ENCODE results near the gene CPA4.
A peak's percentile ranks its signal among the peaks of the same experiment; 100 is the strongest.

The CPA4 gene

GRCh38 chr7:130356121-130356875, 63.3 kb downstream of the CPA4 start:
- no peak overlapping the region for H3K9ac ChIP-seq (ENCODE audit: low read depth, low read length)
- peaks cover 25% of the 10 kb centered on the region for H3K4me1 ChIP-seq (ENCODE audit: control insufficient read depth, insufficient read depth, low read length)
- no peaks in the 10 kb centered on the region for H3K9me3 ChIP-seq (ENCODE audit: control insufficient read depth, insufficient read depth, low read length)
- H3K27ac ChIP-seq (ENCODE audit: low read depth, low read length) = peak overlapping the region; percentile 70
- no peaks in the 10 kb centered on the region for H3K27me3 ChIP-seq (ENCODE audit: control insufficient read depth, insufficient read depth, low read length)
- peak overlapping the region; percentile 11; the same call in 1 of the 2 replicates for H3K4me3 ChIP-seq (ENCODE audit: low read depth, low read length)
- no peaks in the 10 kb centered on the region for H3K36me3 ChIP-seq (ENCODE audit: control insufficient read depth, insufficient read depth, low read length)

- Histone ChIP-seq H3K9me3 (ENCODE audit: control insufficient read depth, insufficient read depth, low read length) (no peaks in the 10 kb centered on the region), H3K4me1 (ENCODE audit: control insufficient read depth, insufficient read depth, low read length) (peaks cover 17% of the 10 kb centered on the region), H3K27ac (ENCODE audit: low read depth, low read length) (peak overlapping the region; percentile 70), H3K9ac (ENCODE audit: low read depth, low read length) (no peak overlapping the region), H3K4me3 (ENCODE audit: low read depth, low read length) (peak overlapping the region; percentile 11; the same call in 1 of the 2 replicates), H3K27me3 (ENCODE audit: control insufficient read depth, insufficient read depth, low read length) (no peaks in the 10 kb centered on the region), H3K36me3 (ENCODE audit: control insufficient read depth, insufficient read depth, low read length) (no peaks in the 10 kb centered on the region)
Observed at GRCh38 chr7:130356876-130357611, 64.1 kb downstream of the CPA4 start.

- peaks cover 14% of the 10 kb centered on the region for H3K4me1 ChIP-seq (ENCODE audit: control insufficient read depth, insufficient read depth, low read length)
- no peak overlapping the region for H3K9ac ChIP-seq (ENCODE audit: low read depth, low read length)
- H3K36me3 ChIP-seq (ENCODE audit: control insufficient read depth, insufficient read depth, low read length) = no peaks in the 10 kb centered on the region
- H3K9me3 ChIP-seq (ENCODE audit: control insufficient read depth, insufficient read depth, low read length) = no peaks in the 10 kb centered on the region
- H3K27me3 ChIP-seq (ENCODE audit: control insufficient read depth, insufficient read depth, low read length) = no peaks in the 10 kb centered on the region
- H3K4me3 ChIP-seq (ENCODE audit: low read depth, low read length) = no peak overlapping the region
- no peak overlapping the region for H3K27ac ChIP-seq (ENCODE audit: low read depth, low read length)
Observed at GRCh38 chr7:130358471-130358870, 65.5 kb downstream of the CPA4 start.

- Histone ChIP-seq H3K9me3 (ENCODE audit: control insufficient read depth, insufficient read depth, low read length) (no peaks in the 10 kb centered on the region), H3K27ac (ENCODE audit: low read depth, low read length) (no peak overlapping the region), H3K9ac (ENCODE audit: low read depth, low read length) (no peak overlapping the region), H3K27me3 (ENCODE audit: control insufficient read depth, insufficient read depth, low read length) (no peaks in the 10 kb centered on the region), H3K4me3 (ENCODE audit: low read depth, low read length) (no peak overlapping the region), H3K36me3 (ENCODE audit: control insufficient read depth, insufficient read depth, low read length) (no peaks in the 10 kb centered on the region), H3K4me1 (ENCODE audit: control insufficient read depth, insufficient read depth, low read length) (peaks cover 14% of the 10 kb centered on the region)
Observed at GRCh38 chr7:130359276-130359857, 66.4 kb downstream of the CPA4 start.

- H3K27ac ChIP-seq (ENCODE audit: low read depth, low read length) = no peak overlapping the region
- H3K9me3 ChIP-seq (ENCODE audit: control insufficient read depth, insufficient read depth, low read length) = no peaks in the 10 kb centered on the region
- no peak overlapping the region for H3K4me3 ChIP-seq (ENCODE audit: low read depth, low read length)
- no peak overlapping the region for H3K9ac ChIP-seq (ENCODE audit: low read depth, low read length)
- no peaks in the 10 kb centered on the region for H3K27me3 ChIP-seq (ENCODE audit: control insufficient read depth, insufficient read depth, low read length)
- H3K4me1 ChIP-seq (ENCODE audit: control insufficient read depth, insufficient read depth, low read length) = peaks cover 14% of the 10 kb centered on the region
- no peaks in the 10 kb centered on the region for H3K36me3 ChIP-seq (ENCODE audit: control insufficient read depth, insufficient read depth, low read length)
Observed at GRCh38 chr7:130360518-130360917, 67.6 kb downstream of the CPA4 start.

GRCh38 chr7:130361681-130362080, 68.7 kb downstream of the CPA4 start:
- Histone ChIP-seq H3K4me3 (ENCODE audit: low read depth, low read length) (no peak overlapping the region), H3K9ac (ENCODE audit: low read depth, low read length) (no peak overlapping the region), H3K27me3 (ENCODE audit: control insufficient read depth, insufficient read depth, low read length) (no peaks in the 10 kb centered on the region), H3K4me1 (ENCODE audit: control insufficient read depth, insufficient read depth, low read length) (peaks cover 8% of the 10 kb centered on the region), H3K27ac (ENCODE audit: low read depth, low read length) (no peak overlapping the region), H3K9me3 (ENCODE audit: control insufficient read depth, insufficient read depth, low read length) (no peaks in the 10 kb centered on the region), H3K36me3 (ENCODE audit: control insufficient read depth, insufficient read depth, low read length) (no peaks in the 10 kb centered on the region)

- Histone ChIP-seq H3K9ac (ENCODE audit: low read depth, low read length) (no peak overlapping the region), H3K27ac (ENCODE audit: low read depth, low read length) (no peak overlapping the region), H3K4me3 (ENCODE audit: low read depth, low read length) (no peak overlapping the region), H3K36me3 (ENCODE audit: control insufficient read depth, insufficient read depth, low read length) (no peaks in the 10 kb centered on the region), H3K4me1 (ENCODE audit: control insufficient read depth, insufficient read depth, low read length) (0 out of 2 replicates have a peak, but pooled peaks cover 5% of the 10 kb centered on the region), H3K9me3 (ENCODE audit: control insufficient read depth, insufficient read depth, low read length) (no peaks in the 10 kb centered on the region), H3K27me3 (ENCODE audit: control insufficient read depth, insufficient read depth, low read length) (no peaks in the 10 kb centered on the region)
Observed at GRCh38 chr7:130362251-130362816, 69.4 kb downstream of the CPA4 start.

GRCh38 chr7:130363026-130363847, 70.3 kb downstream of the CPA4 start:
- H3K4me3 ChIP-seq (ENCODE audit: low read depth, low read length) = no peak overlapping the region
- no peaks in the 10 kb centered on the region for H3K9me3 ChIP-seq (ENCODE audit: control insufficient read depth, insufficient read depth, low read length)
- 0 out of 2 replicates have a peak, but pooled peaks cover 5% of the 10 kb centered on the region for H3K4me1 ChIP-seq (ENCODE audit: control insufficient read depth, insufficient read depth, low read length)
- H3K27me3 ChIP-seq (ENCODE audit: control insufficient read depth, insufficient read depth, low read length) = no peaks in the 10 kb centered on the region
- H3K36me3 ChIP-seq (ENCODE audit: control insufficient read depth, insufficient read depth, low read length) = no peaks in the 10 kb centered on the region
- H3K9ac ChIP-seq (ENCODE audit: low read depth, low read length) = no peak overlapping the region
- no peak overlapping the region for H3K27ac ChIP-seq (ENCODE audit: low read depth, low read length)

- Histone ChIP-seq H3K36me3 (ENCODE audit: control insufficient read depth, insufficient read depth, low read length) (no peaks in the 10 kb centered on the region), H3K4me3 (ENCODE audit: low read depth, low read length) (no peak overlapping the region), H3K27ac (ENCODE audit: low read depth, low read length) (no peak overlapping the region), H3K4me1 (ENCODE audit: control insufficient read depth, insufficient read depth, low read length) (0 out of 2 replicates have a peak, but pooled peaks cover 5% of the 10 kb centered on the region), H3K9ac (ENCODE audit: low read depth, low read length) (no peak overlapping the region), H3K27me3 (ENCODE audit: control insufficient read depth, insufficient read depth, low read length) (no peaks in the 10 kb centered on the region), H3K9me3 (ENCODE audit: control insufficient read depth, insufficient read depth, low read length) (no peaks in the 10 kb centered on the region)
Observed at GRCh38 chr7:130364451-130364850, 71.5 kb downstream of the CPA4 start.

GRCh38 chr7:130365088-130365487, 72.1 kb downstream of the CPA4 start:
- no peak overlapping the region for H3K27ac ChIP-seq (ENCODE audit: low read depth, low read length)

More at GRCh38 chr7:130365088-130365487, 72.1 kb downstream of the CPA4 start:
- Histone ChIP-seq H3K36me3 (ENCODE audit: control insufficient read depth, insufficient read depth, low read length) (no peaks in the 10 kb centered on the region), H3K27me3 (ENCODE audit: control insufficient read depth, insufficient read depth, low read length) (no peaks in the 10 kb centered on the region), H3K4me1 (ENCODE audit: control insufficient read depth, insufficient read depth, low read length) (0 out of 2 replicates have a peak, but pooled peaks cover 5% of the 10 kb centered on the region), H3K9ac (ENCODE audit: low read depth, low read length) (no peak overlapping the region), H3K4me3 (ENCODE audit: low read depth, low read length) (no peak overlapping the region), H3K9me3 (ENCODE audit: control insufficient read depth, insufficient read depth, low read length) (no peaks in the 10 kb centered on the region)
